Astrocyte (in vitro differentiated cells and primary cell): ENCODE measurements around the gene UNCX. TPM values are rescaled to one million over a fixed set of nuclear protein-coding genes. Genes with fewer than 3 reads are reported as not detected.

ENCODE experiments used
- DNase-seq: peaks from one replicate; pipeline ENCODE4 v3.0.0-alpha.2; 2010; ENCODE audit warnings: low read depth
- FAIRE-seq: peaks from 2 replicates; lab custom pipeline; 2011; peaks lifted over from hg19 to GRCh38; lab: Jason Lieb, UNC
- H2AFZ ChIP-seq: 2 replicates; pipeline ENCODE4 v1.6.0; 2012; ENCODE audit warnings: low read depth, low read length, inconsistent platforms
- H3K27ac ChIP-seq: 2 replicates; pipeline ENCODE4 v1.5.1; 2011; ENCODE audit warnings: low read depth, low read length, inconsistent platforms
- H3K27me3 ChIP-seq: 2 replicates; pipeline ENCODE4 v1.6.0; 2011; ENCODE audit warnings: low read length, inconsistent platforms; ENCODE audit not compliant: insufficient read depth
- H3K36me3 ChIP-seq: 2 replicates; pipeline ENCODE4 v1.5.1; 2011; ENCODE audit warnings: low read length, inconsistent platforms; ENCODE audit not compliant: insufficient read depth
- H3K4me1 ChIP-seq: 2 replicates; pipeline ENCODE4 v1.5.1; 2011; ENCODE audit warnings: low read length, inconsistent platforms; ENCODE audit not compliant: insufficient read depth
- H3K4me2 ChIP-seq: 2 replicates; pipeline ENCODE4 v1.6.0; 2012; ENCODE audit warnings: low read length, inconsistent platforms
- H3K4me3 ChIP-seq: 2 replicates; pipeline ENCODE4 v1.5.1; 2011; ENCODE audit warnings: low read depth, mild to moderate bottlenecking, low read length, inconsistent platforms; ENCODE audit not compliant: insufficient read depth
- H3K79me2 ChIP-seq: 2 replicates; pipeline ENCODE4 v1.6.0; 2012; ENCODE audit warnings: mild to moderate bottlenecking, low read length, inconsistent platforms; ENCODE audit not compliant: insufficient read depth
- H3K9ac ChIP-seq: 2 replicates; pipeline ENCODE4 v1.6.0; 2012; ENCODE audit warnings: mild to moderate bottlenecking, low read length, inconsistent platforms
- H3K9me3 ChIP-seq: 2 replicates; pipeline ENCODE4 v1.5.1; 2012; ENCODE audit warnings: low read depth, mild to moderate bottlenecking, low read length, inconsistent platforms; ENCODE audit not compliant: insufficient read depth
- H4K20me1 ChIP-seq: 2 replicates; pipeline ENCODE4 v1.6.0; 2012; ENCODE audit warnings: low read length, inconsistent platforms; ENCODE audit not compliant: insufficient read depth
- H3K27ac Mint-ChIP-seq: one replicate; pipeline ENCODE4 v1.8.0; 2021; ENCODE audit warnings: mild to moderate bottlenecking, mixed read lengths; ENCODE audit not compliant: unreplicated experiment
- H3K27me3 Mint-ChIP-seq: one replicate; pipeline ENCODE4 v1.8.0; 2021; ENCODE audit warnings: low read depth, mixed read lengths; ENCODE audit not compliant: unreplicated experiment
- H3K36me3 Mint-ChIP-seq: one replicate; pipeline ENCODE4 v1.8.0; 2021; ENCODE audit warnings: low read depth, mixed read lengths; ENCODE audit not compliant: unreplicated experiment
- H3K4me1 Mint-ChIP-seq: one replicate; pipeline ENCODE4 v1.8.0; 2021; ENCODE audit warnings: low read depth, mixed read lengths; ENCODE audit not compliant: unreplicated experiment
- H3K4me3 Mint-ChIP-seq: one replicate; pipeline ENCODE4 v1.8.0; 2021; ENCODE audit warnings: mild to moderate bottlenecking, moderate library complexity, mixed read lengths; ENCODE audit not compliant: unreplicated experiment
- H3K9me3 Mint-ChIP-seq: one replicate; pipeline ENCODE4 v1.8.0; 2021; ENCODE audit warnings: mild to moderate bottlenecking, mixed read lengths; ENCODE audit not compliant: unreplicated experiment
- CTCF ChIP-seq: IDR thresholded peaks from 2 replicates; pipeline ENCODE4 v1.5.1; 2011; ENCODE audit warnings: low read depth, mild to moderate bottlenecking, inconsistent platforms, low read length, moderate library complexity; ENCODE audit not compliant: insufficient read depth
- EZH2 ChIP-seq: IDR thresholded peaks from 2 replicates; pipeline ENCODE4 v1.6.1; 2012; ENCODE audit warnings: mild to moderate bottlenecking, low read length, inconsistent platforms; ENCODE audit not compliant: insufficient read depth
- total RNA-seq: library from RNA; stranded (reverse); gene quantifications from 2 replicates; pipeline ENCODE4 v1.2.1, GENCODE V29; 2021

Gene UNCX
- total RNA-seq, 1 donor from 2014 or later: not detected

- Mint-ChIP-seq H3K4me3 (no peak overlapping the region), H3K27me3 (peaks cover 50% of the 10 kb centered on the region), H3K36me3 (no peaks in the 10 kb centered on the region), H3K27ac (no peak overlapping the region), H3K4me1 (no peaks in the 10 kb centered on the region), H3K9me3 (no peaks in the 10 kb centered on the region)
- Histone ChIP-seq H3K4me1 (no peaks in the 10 kb centered on the region), H3K27me3 (peaks cover 34% of the 10 kb centered on the region), H3K79me2 (no peaks in the 10 kb centered on the region), H2AFZ (no peak overlapping the region), H3K4me2 (no peak overlapping the region), H4K20me1 (no peaks in the 10 kb centered on the region), H3K36me3 (no peaks in the 10 kb centered on the region), H3K9ac (no peak overlapping the region), H3K9me3 (no peaks in the 10 kb centered on the region), H3K27ac (no peak overlapping the region), H3K4me3 (no peak overlapping the region)
- no peak for FAIRE-seq
- no peak for TF ChIP-seq CTCF
- TF ChIP-seq EZH2: no peak
- no peak for DNase-seq
Measured at GRCh38 chr7:1255080-1255816, 22.6 kb downstream of the UNCX start.

- peaks cover 49% of the 10 kb centered on the region for H3K27me3 Mint-ChIP-seq
- H3K4me3 Mint-ChIP-seq: no peak overlapping the region
- H3K36me3 Mint-ChIP-seq: no peaks in the 10 kb centered on the region
- FAIRE-seq (no peak), DNase-seq (no peak)
- no peaks in the 10 kb centered on the region for H3K79me2 ChIP-seq
- no peaks in the 10 kb centered on the region for H4K20me1 ChIP-seq
- no peaks in the 10 kb centered on the region for H3K9me3 Mint-ChIP-seq
- H3K4me1 Mint-ChIP-seq: no peaks in the 10 kb centered on the region
- H3K27me3 ChIP-seq: peaks cover 34% of the 10 kb centered on the region
- H3K4me2 ChIP-seq: no peak overlapping the region
- H3K36me3 ChIP-seq: no peaks in the 10 kb centered on the region
- H3K27ac Mint-ChIP-seq: no peak overlapping the region
- H2AFZ ChIP-seq: no peak overlapping the region
- H3K9me3 ChIP-seq: no peaks in the 10 kb centered on the region
- no peak overlapping the region for H3K27ac ChIP-seq
- no peak overlapping the region for H3K4me3 ChIP-seq
- TF ChIP-seq CTCF (no peak), EZH2 (no peak)
- H3K9ac ChIP-seq: no peak overlapping the region
- H3K4me1 ChIP-seq: no peaks in the 10 kb centered on the region
Measured at GRCh38 chr7:1255817-1256340, 23.2 kb downstream of the UNCX start.

DNA sequence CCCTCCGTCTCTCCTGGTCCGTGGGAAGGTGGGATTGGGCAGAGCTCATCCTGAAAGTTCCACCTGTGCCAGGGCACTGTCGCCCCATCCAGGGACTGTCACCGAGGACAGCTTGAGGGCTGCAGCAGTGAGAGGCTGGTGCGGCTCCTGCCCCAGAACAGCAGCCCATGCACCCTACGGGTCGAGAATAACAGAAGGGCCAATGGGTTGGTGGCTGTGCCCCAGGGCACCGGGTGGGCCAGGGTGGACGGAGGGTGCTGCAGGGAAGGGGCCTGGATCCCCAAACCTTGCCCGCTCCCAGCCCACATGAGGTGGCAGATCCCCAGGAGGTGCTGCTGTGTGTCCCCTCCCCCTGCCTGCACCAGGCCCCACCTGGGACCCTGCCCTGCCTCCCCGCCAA, 23.9 kb downstream of the UNCX start:
- Histone ChIP-seq H3K9me3 (no peaks in the 10 kb centered on the region), H3K36me3 (no peaks in the 10 kb centered on the region), H3K4me1 (no peaks in the 10 kb centered on the region), H3K9ac (no peak overlapping the region), H3K79me2 (no peaks in the 10 kb centered on the region), H3K4me3 (no peak overlapping the region), H3K27ac (no peak overlapping the region), H3K27me3 (peaks cover 27% of the 10 kb centered on the region), H3K4me2 (no peak overlapping the region), H2AFZ (no peak overlapping the region), H4K20me1 (no peaks in the 10 kb centered on the region)
- no peak overlapping the region for H3K4me3 Mint-ChIP-seq
- H3K9me3 Mint-ChIP-seq: no peaks in the 10 kb centered on the region
- H3K4me1 Mint-ChIP-seq: no peaks in the 10 kb centered on the region
- H3K27ac Mint-ChIP-seq: no peak overlapping the region
- TF ChIP-seq EZH2 (no peak), CTCF (no peak)
- DNase-seq (no peak), FAIRE-seq (no peak)
- peaks cover 42% of the 10 kb centered on the region for H3K27me3 Mint-ChIP-seq
- no peaks in the 10 kb centered on the region for H3K36me3 Mint-ChIP-seq
